ENCODE results near the gene VAMP5. TPM values are rescaled to one million over a fixed set of nuclear protein-coding genes. Genes with fewer than 3 reads are reported as not detected.

VAMP5 gene
- total RNA-seq, 1 donor from 2014 or later, result 1.8 TPM

- Mint-ChIP-seq H3K27ac (ENCODE audit: unreplicated experiment) (peak overlapping the region; percentile 95), H3K9me3 (ENCODE audit: low read depth) (no peaks in the 10 kb centered on the region), H3K4me3 (ENCODE audit: unreplicated experiment) (peak overlapping the region; percentile 92), H3K36me3 (ENCODE audit: low read depth) (peaks cover 1% of the 10 kb centered on the region), H3K4me1 (ENCODE audit: low read depth) (peaks cover 26% of the 10 kb centered on the region), H3K27me3 (ENCODE audit: low read depth) (no peaks in the 10 kb centered on the region)
- no peak for DNase-seq (ENCODE audit: low spot score)
- TF ChIP-seq, protein P1, sequence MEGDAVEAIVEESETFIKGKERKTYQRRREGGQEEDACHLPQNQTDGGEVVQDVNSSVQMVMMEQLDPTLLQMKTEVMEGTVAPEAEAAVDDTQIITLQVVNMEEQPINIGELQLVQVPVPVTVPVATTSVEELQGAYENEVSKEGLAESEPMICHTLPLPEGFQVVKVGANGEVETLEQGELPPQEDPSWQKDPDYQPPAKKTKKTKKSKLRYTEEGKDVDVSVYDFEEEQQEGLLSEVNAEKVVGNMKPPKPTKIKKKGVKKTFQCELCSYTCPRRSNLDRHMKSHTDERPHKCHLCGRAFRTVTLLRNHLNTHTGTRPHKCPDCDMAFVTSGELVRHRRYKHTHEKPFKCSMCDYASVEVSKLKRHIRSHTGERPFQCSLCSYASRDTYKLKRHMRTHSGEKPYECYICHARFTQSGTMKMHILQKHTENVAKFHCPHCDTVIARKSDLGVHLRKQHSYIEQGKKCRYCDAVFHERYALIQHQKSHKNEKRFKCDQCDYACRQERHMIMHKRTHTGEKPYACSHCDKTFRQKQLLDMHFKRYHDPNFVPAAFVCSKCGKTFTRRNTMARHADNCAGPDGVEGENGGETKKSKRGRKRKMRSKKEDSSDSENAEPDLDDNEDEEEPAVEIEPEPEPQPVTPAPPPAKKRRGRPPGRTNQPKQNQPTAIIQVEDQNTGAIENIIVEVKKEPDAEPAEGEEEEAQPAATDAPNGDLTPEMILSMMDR (IDR thresholded peaks at IDR 0.05), result no peak
These were observed 23.4 kb upstream of the VAMP5 start for GRCh38 chr2:85560812-85561279.

- Mint-ChIP-seq H3K27ac (ENCODE audit: unreplicated experiment) (peak within 1 kb of the TSS; percentile 95), H3K27me3 (ENCODE audit: low read depth) (no peaks in the 10 kb centered on the region), H3K4me3 (ENCODE audit: unreplicated experiment) (peak within 1 kb of the TSS; percentile 92), H3K36me3 (ENCODE audit: low read depth) (peaks cover 1% of the 10 kb centered on the region), H3K4me1 (ENCODE audit: low read depth) (peaks cover 26% of the 10 kb centered on the region), H3K9me3 (ENCODE audit: low read depth) (no peaks in the 10 kb centered on the region)
- DNase-seq (ENCODE audit: low spot score), result peak; percentile 97
- TF ChIP-seq, protein P1 (IDR thresholded peaks at IDR 0.05), result peak; percentile 68
These were observed 22.7 kb upstream of the VAMP5 start, which contains the start of gene GGCX for GRCh38 chr2:85561280-85562212. TSS of gene GGCX (minus strand) at chr2:85561493. CDS start at chr2:85561428, 65 bp downstream.

DNA sequence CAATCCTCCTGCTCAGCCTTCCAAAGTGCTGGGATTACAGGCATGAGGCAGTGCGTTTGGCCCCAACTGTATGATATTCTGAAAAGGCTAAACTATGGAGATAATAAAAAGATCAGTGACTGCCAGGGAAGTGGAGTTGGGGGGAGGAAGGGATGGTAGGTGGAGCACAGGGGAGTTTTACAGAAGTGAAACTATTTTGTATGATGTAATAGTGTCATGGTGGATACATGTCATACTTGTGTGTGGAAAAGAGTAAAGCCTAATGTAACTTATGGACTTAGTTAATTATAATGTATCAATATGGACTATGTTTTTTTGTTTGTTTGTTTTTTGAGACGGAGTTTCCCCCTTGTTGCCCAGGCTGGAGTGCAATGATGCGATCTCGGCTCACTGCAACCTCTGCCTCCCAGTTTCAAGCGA lies 20.1 kb upstream of the VAMP5 start:
- H3K27ac Mint-ChIP-seq (ENCODE audit: unreplicated experiment), result no peak overlapping the region
- no peak for DNase-seq (ENCODE audit: low spot score)
- H3K9me3 Mint-ChIP-seq (ENCODE audit: low read depth), result no peaks in the 10 kb centered on the region
- H3K4me3 Mint-ChIP-seq (ENCODE audit: unreplicated experiment), result no peak overlapping the region
- H3K36me3 Mint-ChIP-seq (ENCODE audit: low read depth), result no peaks in the 10 kb centered on the region
- peaks cover 23% of the 10 kb centered on the region for H3K4me1 Mint-ChIP-seq (ENCODE audit: low read depth)
- TF ChIP-seq, protein P1 (IDR thresholded peaks at IDR 0.05), result no peak
- no peaks in the 10 kb centered on the region for H3K27me3 Mint-ChIP-seq (ENCODE audit: low read depth)

DNA sequence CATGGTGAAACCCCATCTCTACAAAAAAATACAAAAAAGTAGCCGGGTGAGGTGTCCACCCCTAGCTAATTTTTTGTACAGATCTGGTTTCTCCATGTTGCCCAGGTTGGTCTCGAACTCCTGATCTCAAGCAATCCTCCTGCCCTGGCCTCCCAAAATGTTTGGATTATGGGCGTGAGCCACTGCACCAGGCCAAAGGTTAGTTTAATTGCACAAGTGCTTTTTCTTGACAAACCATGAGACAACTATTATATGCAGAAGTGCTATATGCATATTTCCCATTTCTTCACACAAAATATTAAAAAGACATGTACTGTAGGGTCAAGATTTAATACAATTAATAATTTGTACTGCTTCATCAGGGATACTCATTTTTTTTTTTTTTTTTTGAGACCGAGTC lies 18.0 kb upstream of the VAMP5 start:
- Mint-ChIP-seq H3K27me3 (ENCODE audit: low read depth) (peaks cover 11% of the 10 kb centered on the region), H3K9me3 (ENCODE audit: low read depth) (no peaks in the 10 kb centered on the region), H3K36me3 (ENCODE audit: low read depth) (no peaks in the 10 kb centered on the region), H3K27ac (ENCODE audit: unreplicated experiment) (no peak overlapping the region), H3K4me1 (ENCODE audit: low read depth) (peaks cover 5% of the 10 kb centered on the region), H3K4me3 (ENCODE audit: unreplicated experiment) (no peak overlapping the region)
- TF ChIP-seq, protein P1 (IDR thresholded peaks at IDR 0.05), result no peak
- no peak for DNase-seq (ENCODE audit: low spot score)

DNA sequence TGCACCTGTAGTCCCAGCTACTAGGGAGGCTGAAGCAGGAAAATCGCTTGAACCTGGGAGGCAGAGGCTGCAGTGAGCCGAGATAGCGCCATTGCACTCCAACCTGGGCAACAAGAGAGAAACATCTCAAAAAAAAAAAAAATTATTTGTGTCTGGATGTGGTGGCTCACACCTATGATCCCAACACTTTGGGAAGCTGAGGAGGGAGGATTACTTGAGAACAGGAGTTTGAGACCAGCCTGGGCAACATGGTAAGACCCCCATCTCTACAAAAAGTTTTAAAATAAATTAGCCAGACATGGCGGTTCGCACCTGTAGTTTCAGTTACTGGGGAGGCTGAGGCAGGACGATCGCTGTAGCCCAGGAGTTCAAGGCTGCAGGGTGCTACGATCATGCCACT lies 8.5 kb upstream of the VAMP5 start:
- no peak overlapping the region for H3K27ac Mint-ChIP-seq (ENCODE audit: unreplicated experiment)
- no peak for DNase-seq (ENCODE audit: low spot score)
- H3K4me1 Mint-ChIP-seq (ENCODE audit: low read depth), result peaks cover 20% of the 10 kb centered on the region
- H3K36me3 Mint-ChIP-seq (ENCODE audit: low read depth), result no peaks in the 10 kb centered on the region
- TF ChIP-seq, protein P1 (IDR thresholded peaks at IDR 0.05), result no peak
- no peak overlapping the region for H3K4me3 Mint-ChIP-seq (ENCODE audit: unreplicated experiment)
- no peaks in the 10 kb centered on the region for H3K9me3 Mint-ChIP-seq (ENCODE audit: low read depth)
- peaks cover 14% of the 10 kb centered on the region for H3K27me3 Mint-ChIP-seq (ENCODE audit: low read depth)

All from chondrocyte (in vitro differentiated cells).